Measurements from ENCODE around the gene POPDC3.

The POPDC3 gene

GRCh38 chr6:105138141-105138540 lies 41.7 kb downstream of the POPDC3 start:
- DNase-seq = no peak

- DNase-seq = no peak
Measured at GRCh38 chr6:105137388-105137787, 42.4 kb downstream of the POPDC3 start.

- DNase-seq = peak; percentile 66
Measured at GRCh38 chr6:105136431-105137350, 43.1 kb downstream of the POPDC3 start.

DNA sequence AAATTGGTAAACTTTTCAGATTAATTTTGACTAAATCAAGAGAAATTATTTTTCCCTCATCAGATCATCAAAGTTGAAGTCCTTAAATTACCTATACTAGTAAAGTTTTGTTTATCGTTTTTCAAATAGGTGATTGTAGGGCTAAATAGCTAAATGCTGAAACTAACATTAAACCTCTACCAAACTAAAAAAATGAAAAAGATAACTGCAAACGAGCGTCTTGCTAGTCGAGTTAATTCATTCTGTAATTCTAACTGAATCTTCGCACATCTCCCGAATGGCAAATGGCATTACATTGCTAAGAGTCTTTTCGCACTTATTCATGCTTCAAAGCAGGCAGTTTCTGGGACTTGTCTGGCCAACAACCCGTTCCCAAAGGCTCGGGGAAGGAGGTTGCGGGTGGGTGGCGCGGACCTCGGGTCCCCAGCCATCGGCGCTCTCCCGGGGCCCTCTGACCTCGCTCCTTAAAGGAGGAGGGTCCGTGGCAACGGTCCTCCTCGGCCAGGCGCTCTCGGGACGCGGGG lies 43.8 kb downstream of the POPDC3 start:
- DNase-seq = peak; percentile 32

DNA sequence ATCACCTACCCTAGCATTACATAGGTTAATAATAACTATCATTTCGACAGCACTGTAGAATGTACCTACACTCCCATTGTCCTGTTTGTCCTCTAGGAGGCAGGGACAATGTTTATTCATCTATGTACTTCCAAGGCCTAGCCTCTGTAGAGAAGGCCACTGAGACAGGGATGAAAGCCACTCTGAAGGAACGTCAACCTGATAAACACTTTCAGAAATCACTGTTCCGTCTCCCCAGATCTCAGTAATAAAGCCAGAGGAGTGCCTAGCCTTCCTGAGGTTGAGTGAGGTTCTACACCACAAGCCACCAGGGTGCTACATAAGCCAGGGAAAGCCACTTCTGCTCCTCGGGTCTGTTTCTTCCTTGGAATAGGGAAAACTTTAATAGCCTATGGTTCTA lies 44.8 kb downstream of the POPDC3 start:
- peak; percentile 32 for DNase-seq

DNA sequence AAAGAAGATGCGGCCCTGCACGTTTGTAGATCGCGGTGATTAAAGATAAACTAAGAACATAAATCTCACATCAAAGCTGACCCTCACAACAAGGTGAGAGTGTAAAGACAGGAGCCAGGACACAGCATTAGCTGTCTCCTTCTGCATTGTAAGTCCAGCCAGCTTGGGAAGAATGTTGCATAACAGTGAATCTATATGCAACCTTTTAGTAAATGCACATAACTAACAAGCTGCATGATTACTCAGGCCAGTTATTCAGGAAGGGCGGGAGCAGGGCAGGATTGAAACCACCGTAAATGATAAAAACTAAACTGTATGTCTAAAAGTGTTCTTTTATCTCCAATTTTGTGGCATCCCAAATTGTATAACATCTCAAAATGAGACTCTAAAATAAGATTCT lies 57.1 kb downstream of the POPDC3 start:
- no peak for DNase-seq

DNA sequence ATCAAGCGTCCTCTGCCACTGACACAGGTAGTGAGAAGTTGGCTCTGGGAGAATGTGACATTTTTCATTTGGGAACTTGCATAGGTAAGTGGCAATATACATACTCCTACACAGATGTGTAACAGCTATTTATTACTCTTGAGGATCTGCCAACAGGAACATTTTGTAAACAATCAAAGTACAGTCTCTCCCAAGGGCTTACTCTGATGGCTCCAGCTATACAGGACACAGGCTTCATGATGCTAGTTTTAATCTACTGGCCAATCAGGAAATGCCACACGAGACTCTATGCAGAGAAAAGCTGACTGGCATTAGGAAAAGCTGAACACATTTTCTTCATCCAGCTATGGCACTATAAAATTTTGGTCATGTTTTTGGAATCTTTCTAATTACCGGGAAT lies 57.8 kb downstream of the POPDC3 start:
- DNase-seq = no peak

- DNase-seq = no peak
Measured at GRCh38 chr6:105120570-105120969, 59.2 kb downstream of the POPDC3 start.

DNA sequence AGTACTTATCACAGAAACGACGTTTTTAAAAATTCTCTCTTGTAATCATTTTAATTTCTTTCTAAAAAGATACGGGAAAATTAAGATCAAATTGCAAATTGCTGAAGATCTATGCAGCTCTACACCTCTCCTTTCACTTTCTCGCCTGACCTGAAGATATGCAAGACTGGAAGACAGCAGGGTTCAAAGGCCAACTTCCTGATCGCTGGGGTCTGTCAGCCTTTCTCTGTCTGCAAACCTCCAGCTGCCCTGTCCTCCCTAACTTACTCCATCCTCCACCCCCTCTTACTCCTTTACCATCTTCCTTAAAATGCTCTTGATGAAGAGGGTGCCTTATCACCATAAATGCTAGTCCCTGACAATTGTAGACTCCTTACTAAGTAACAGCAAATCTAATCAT lies 63.7 kb downstream of the POPDC3 start:
- DNase-seq = no peak

DNA sequence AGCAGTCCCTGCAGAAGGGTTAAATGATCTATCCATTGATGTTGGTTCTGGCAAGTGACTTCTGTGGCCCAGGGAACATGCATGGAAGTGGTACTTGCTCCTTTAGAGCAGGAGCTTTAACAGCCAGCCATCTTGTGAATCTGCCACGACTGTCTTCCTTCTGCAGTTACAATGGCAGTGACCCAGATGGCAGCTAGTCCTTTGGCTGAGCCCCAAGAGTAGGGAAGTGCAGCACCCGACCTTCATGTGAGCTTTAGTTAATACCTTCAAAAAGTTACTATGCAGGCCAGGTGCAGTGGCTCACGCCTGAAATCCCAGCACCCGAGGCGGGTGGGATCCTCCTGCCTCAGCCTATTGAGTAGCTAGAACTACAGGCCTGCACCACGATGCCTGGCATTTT lies 66.4 kb downstream of the POPDC3 start:
- DNase-seq = no peak

DNA sequence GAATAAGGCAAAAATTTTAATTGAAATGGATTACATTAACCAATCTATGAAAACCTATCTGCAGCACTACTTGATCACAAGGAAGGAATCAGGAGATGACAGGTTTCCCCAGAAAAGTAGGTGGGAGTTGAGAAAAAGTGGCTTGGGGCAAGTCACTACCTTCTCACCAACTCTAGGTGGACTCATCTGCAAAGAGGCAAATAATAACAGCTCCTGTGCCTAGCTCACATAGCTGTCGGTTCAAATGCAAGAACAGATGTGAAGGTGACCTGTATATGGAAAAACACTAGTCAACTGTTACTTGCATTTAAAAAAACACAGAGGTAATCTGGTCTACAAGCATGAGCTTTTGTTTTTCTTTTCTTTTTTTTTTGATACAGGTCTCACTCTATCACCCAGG lies 67.2 kb downstream of the POPDC3 start:
- peak; percentile 5 for DNase-seq

- DNase-seq = no peak
Measured at GRCh38 chr6:105111871-105112270, 67.9 kb downstream of the POPDC3 start.

- DNase-seq = no peak
Measured at GRCh38 chr6:105111105-105111504, 68.7 kb downstream of the POPDC3 start.

- DNase-seq = no peak
Measured at GRCh38 chr6:105109955-105110895, 69.6 kb downstream of the POPDC3 start.

- DNase-seq = no peak
Measured at GRCh38 chr6:105108631-105109262, 71.1 kb downstream of the POPDC3 start.
